Inflammatory macrophage (primary cell): ENCODE results near the gene RNU6-9.
"Not testable (repeated sequence)": the region's sequence is repeated elsewhere in the genome, so short reads cannot be mapped to it uniquely, and the experiment has no call there.

ENCODE experiments used
- DNase-seq, 2 donors: peaks; one replicate each; pipeline ENCODE4 v3.0.0-alpha.2; 2020 to 2022

RNU6-9 gene

DNA sequence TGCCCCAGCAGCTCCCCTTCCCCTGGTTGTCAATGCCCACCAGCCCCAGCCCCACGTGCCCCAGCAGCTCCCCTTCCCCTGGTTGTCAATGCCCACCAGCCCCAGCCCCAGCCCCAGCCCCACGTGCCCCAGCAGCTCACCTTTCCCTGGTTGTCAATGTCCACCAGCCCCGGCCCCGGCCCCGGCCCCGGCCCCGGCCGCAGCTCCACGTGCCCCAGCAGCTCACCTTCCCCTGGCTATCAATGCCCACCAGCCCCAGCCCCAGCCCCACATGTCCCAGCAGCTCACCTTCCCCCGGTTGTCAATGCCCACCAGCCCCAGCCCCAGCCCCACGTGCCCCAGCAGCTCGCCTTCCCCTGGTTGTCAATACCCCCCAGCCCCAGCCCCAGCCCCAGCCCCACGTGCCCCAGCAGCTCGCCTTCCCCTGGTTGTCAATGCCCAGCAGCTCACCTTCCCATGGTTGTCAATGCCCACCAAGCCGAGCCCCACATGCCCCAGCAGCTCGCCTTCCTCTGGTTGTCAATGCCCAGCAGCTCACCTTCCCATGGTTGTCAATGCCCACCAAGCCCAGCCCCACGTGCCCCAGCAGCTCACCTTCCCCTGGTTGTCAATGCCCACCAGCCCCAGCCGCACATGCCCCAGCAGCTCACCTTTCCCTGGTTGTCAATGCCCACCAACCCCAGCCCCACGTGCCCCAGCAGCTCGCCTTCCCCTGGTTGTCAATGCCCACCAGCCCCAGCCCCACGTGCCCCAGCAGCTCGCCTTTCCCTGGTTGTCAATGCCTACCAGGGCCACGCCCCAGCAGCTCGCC lies 14.3 kb upstream of the RNU6-9 start:
- DNase-seq: not testable (repeated sequence)

DNA sequence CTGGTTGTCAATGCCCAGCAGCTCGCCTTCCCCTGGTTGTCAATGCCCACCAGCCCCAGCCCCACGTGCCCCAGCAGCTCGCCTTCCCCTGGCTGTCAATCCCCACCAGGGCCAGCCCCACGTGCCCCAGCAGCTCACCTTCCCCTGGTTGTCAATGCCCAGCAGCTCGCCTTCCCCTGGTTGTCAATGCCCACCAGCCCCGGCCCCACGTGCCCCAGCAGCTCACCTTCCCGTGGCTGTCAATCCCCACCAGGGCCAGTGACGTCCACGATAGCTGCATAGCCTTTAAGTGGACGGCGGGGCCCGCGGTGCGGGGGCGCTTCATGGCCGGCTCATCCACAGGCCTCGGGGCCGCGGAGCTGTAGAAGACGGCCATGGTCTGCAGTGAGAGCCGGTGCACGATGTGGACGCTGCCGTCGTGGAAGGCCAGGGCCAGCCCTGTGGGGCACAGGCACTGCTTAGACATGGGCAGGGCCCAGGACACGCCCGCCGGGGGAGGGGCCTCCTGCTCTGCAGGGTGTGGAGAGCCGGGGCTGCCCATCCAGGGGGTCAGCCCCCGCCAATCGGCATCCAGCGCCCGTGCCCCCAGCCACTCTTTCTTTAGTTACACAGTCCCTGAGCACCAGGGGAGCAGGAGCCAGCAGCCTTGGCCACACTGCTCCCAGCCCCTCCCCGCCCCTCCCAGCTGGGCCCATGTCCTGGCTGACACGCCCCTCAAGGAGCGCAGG lies 13.4 kb upstream of the RNU6-9 start:
- DNase-seq: no peak

DNA sequence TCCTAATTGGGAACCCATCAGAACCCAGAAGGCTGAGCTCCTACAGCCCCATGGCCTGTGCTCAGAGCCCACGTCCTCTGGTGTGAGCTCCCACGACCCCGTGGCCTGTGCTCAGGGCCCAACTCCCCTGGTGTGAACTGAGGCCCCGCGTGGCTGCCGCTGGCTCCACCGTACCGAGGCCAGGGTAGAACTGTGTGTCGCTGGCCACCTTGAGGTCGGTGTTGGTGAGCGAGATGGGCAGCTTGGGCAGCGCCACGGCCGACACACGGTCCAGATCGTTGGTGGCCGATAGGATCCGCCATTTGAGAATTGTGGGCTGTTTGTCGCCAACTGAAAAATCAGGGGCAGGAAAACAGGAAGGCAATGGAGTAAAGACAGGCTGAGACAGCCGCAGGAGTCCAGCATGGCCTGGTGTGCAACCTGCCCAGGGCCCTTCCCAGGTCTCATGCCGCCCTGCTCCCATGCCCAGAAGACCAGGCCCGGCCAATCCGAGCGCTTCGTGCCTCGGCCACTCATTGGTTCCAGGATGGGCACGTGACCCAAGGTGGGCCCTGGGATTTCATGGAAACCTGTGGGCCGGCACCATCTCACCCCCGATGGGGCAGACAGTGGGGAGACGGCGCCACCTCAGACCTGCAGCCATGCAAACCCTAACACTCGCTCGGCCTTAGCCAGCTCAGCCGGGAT lies 11.8 kb upstream of the RNU6-9 start:
- DNase-seq: no peak

DNA sequence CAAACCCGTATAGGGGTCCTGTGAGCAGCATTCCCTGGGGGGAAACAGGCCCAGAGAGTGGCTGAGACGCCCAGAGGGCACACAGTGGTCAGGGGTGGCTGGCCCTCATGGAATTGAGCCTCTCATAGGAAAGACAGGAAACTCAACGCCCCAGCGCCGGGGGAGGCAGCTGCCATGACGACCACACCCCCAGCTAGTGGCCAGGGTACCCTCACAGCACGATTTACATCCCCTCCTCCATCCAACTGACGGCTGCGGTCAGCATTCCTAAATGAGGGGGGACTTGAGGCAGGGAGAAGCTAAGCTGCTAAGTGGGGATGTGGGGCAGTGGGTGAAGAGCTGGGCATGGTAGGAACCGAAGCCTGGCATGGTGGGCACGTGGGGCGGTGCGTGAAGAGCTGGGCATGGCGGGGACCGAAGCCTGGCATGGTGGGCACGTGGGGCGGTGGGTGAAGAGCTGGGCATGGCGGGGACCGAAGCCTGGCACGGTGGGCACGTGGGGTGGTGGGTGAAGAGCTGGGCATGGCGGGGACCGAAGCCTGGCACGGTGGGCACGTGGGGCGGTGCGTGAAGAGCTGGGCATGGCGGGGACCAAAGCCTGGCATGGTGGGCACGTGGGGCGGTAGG lies 10.3 kb upstream of the RNU6-9 start:
- no peak for DNase-seq

DNA sequence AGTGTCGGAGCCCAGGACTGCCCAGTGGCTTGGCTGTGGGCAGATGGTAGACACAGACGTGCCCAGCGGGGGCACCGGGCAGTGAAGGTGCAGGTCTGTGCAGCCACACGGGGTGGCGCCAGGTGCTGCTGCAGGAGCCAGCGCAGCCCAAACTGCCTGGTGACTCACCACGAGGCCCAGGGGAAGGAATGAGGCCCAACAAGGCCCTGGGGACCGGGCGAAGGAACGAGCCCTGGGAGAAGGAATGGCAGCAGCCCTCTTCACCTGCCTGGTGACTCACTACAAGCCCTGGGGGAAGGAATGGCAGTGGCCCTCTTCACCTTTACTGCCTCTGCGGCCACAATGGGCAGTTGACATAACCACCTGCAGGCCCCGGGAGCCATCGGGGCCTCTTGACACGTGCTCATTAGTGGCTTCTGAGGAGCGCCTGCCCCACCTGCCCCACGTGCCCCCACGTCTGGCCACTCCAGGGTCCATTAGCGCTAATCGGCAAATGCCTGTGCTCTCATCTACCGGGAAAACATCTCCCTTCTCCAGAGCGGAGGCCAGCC lies 9.5 kb upstream of the RNU6-9 start:
- DNase-seq: no peak

DNA sequence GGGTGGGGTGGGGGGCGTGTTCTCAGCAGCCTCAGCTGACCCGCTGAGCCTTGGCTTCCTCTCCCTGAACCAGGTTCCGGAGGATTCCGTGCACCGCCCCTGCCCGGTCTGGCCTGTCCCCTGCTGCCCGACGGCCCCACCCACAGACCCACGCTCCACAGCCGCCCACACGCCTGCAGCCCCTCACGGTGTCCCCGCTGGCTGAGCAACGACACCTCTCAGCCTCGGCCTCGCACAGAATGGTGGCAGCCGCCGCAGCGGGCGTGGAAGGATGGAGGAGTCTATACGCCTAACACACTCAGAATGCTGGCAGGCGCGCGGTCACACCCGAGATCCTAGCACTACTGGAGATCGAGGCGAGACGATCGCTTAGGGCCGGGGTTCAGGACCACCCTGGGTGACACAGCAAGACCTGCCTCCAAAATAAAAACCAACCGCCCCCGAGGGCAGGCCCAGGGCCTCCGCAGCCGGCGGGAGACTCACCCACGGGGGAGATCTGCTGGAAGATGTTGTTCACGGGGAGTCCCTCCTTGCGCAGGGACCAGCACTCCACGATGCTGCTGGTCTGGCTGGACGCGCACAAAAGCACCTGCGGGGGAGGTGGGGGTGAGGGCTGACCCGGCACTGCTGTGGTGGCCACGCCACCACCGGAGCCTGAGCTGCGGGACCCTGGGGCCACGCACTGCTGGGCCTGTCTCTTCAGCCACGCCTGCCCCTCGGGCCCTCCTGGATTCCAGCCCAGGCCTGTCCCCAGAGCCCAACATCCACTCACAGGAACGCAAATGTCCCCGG lies 8.7 kb upstream of the RNU6-9 start:
- DNase-seq: no peak

DNA sequence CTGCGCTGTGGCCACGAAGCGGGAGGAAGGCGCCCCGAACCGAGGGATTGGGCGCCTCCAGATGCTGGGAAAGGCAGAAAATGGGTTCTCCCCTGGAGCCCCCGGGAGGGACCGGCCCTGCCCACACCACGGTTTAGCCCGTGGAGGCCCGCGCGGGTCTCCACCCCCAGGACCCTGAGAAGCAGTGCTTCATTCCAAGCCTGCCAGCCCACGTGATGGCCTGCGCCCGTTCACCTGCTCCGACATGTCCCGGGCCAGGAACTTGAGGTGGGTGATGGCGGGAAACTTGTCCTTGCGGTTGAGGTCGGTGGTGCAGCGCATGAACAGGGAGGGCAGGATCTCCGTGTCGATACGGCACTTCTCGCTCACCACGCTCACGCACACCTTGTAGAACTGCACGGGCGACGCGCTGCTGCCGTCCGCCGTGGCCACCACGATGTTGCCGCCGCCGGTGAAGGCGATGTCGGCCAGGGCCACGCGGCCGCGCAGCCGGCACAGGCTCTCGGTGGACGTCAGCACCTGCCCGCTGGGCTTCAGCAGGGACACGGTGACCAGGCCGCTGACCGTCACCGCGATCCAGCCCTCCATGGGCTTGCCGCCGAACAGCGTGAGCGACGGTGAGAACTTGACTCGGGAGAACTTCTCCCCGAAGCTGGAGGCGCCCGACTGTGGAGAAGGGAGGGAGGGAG lies 7.6 kb upstream of the RNU6-9 start:
- DNase-seq: no peak

DNA sequence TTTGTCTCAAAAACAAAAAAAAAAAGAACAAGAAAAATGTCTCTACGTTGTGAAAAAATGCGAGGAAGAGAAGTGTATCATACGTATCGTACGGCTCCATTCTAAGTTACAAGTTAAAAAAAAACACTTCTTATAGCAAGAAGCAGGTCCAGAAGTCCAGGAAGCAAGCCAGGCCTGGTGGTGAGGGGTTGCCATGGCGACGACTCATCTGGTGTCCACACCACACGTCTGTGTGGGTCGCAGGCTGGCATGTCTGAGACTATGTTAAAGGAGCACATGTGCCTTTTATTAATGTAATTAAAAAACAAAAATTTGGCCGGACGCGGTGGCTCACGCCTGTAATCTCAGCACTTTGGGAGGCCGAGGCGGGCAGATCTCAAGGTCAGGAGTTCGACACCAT lies 6.2 kb upstream of the RNU6-9 start:
- DNase-seq: no peak

DNA sequence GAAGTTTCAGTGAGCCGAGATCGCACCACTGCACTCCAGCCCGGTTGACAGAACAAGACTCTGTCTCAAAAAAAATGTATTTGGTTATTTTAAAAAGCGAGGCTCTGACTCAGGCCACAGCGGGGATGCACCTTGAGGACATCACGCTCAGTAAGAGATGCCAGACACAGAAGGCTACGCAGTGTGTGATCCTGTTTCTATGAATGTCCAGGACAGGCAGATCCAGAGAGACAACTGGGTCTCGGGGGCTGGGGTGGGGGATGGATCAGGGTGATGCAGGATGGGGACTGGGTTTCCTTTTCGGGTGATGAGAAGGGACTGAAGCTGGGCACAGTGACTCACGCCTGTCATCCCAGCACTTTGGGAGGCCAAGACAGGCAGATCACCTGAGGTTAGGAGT lies 5.7 kb upstream of the RNU6-9 start:
- DNase-seq: no peak

DNA sequence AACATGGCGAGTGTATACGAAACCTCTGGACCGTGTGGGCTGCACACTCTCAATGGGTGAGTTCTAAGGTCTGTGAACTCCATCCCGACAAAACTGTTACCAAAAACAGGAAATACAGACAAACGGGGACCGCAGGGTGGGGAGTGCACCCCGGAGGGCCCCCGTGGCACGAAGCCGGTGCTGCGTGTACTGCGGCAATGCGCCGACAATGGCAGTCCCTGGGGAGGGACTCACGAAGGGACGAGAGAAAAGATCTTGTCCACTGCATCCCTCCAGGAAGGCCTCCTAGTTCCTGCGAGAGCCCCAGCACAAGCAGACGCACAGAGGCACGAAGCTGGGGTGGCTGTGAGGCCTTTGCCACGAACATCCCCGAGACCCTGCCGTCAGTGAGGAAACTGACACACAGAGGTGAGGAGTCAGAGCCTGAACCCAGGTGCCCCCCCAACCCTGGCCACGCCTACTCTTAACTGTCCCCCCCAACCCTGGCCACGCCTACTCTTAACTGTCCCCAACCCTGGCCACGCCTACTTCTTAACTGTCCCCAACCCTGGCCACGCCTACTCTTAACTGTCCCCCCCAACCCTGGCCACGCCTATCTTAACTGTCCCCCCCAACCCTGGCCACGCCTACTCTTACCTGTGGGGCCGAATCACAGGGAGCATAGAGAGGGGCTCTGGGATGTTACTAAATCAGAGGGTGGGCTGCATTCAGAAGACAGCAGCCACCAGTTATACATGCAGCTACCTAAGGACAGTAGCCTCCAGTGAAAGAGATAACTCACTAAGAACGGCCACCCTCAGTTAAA lies 4.5 kb upstream of the RNU6-9 start:
- no peak for DNase-seq

DNA sequence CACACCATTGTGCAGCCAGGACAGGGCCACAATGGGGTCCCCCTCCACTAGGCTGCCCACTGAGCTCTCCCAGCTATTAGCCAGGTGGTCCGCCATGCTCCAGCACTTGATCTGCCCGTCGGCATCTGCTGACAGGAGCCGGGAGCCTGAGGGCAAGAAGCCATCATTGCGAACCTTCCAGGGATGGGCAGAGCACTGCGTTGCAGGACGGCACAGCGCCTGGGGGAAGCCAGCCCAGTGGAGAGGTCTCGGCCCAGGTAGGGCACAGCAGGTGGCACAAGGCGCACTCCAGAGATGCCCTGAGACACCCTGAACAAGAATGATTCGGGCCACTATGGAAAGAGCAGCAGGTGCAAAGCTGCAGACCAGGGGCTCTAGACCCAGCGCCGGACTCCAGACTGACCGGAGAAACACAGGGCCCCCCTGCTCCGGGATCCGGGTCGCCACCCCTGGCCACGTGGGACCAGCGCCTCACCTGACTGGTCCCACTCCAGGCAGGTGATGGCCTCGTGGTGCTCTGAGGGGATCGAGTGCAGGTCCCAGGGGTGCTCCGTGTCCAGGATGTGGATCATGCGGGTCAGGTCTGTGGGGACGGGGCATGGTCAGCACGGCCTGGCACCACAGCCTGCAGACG lies 3.5 kb upstream of the RNU6-9 start:
- DNase-seq: no peak

DNA sequence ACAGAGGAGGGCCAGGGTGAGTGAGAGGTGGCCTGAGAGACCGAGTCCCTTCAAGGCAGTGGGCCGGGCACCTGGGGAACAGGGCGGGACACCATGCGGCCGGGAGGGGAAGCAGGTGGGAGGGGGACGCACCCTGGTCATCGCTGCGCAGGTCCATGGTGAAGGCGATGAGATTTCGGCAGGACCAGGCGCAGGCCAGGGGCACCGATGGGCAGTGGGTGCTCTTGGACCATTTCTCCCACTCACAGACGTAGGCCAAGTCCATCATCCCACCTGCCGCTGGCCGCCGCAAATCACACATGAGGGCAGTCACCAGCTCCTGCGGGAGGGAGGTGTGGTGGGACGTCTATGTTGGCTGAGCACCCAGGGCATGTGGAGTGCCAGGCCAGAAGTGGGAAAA lies 2.5 kb upstream of the RNU6-9 start:
- DNase-seq: no peak

DNA sequence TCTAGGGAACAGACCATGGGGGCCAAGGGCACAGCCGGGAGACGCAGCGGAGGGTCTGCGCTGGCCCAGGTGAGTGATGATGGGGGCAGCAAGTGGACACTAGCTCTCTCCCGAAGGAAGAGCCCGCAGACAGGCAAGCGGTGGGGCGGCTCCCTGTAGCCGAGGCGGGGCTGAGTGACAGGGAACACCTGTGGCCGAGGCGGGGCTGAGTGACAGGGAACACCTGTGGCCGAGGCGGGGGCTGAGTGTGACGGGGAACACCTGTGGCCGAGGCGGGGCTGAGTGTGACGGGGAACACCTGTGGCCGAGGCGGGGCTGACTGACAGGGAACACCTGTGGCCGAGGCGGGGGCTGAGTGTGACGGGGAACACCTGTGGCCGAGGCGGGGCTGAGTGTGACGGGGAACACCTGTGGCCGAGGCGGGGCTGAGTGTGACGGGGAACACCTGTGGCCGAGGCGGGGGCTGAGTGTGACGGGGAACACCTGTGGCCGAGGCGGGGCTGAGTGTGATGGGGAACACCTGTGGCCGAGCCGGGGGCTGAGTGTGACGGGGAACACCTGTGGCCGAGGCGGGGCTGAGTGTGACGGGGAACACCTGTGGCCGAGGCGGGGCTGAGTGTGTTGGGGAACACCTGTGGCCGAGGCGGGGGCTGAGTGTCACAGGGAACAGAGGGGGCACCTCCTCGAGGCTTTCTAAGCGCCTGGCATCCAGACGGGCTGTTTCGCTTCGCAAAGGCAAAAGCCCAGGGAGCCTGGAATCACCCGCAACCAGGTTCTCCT lies 1.7 kb upstream of the RNU6-9 start:
- not testable (repeated sequence) for DNase-seq

DNA sequence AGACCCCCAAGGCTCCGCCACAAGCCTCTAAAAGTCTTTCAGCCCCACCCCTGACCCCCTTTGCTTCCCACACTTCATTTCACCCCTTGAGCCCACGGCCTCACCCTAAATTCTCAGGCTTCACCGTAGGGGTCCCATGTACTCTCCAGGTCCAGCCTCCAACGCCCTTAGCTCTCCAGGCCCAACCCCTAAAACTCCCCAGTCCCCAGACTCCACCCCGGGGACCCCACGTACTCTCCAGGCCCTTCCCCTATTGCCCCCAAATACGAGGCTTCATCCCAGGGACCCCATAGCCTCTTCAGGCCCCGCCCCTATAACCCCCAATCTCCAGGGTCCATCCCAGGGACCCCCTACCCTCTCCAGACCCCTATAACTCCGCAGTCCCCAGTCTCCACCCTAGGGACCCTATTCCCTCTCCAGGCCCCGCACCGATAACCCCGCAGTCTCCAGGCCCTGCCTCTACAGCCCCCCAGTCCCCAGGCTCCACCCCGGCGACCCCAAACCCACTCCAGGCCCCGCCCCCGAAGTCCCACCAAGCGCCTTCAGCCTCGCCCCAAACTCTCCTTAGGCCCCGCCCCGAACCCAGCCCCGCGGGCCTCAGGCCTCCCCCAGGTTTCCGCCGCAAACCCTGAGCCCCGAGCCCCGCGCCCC lies 916 bp upstream of the RNU6-9 start:
- DNase-seq: no peak

DNA sequence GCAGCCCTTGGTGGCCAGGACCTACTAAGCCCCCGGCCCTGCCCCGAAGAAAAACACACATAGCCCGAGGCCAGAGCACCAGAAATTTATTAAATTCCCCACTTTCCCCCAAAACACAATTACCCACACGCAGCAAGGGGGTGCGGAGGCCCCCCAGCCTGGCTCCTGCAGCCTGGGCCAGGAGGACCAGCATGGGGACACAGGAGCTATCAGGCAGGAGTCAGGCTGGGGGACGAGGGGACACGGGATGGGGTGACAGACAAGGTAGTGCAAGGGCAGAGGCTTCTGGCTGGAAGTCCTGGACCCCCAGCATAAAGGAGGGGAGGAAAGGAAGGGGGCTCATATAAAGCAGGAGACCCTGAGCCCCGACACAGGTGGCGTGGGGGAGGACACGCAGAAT lies 3.1 kb downstream of the RNU6-9 start:
- DNase-seq: no peak

DNA sequence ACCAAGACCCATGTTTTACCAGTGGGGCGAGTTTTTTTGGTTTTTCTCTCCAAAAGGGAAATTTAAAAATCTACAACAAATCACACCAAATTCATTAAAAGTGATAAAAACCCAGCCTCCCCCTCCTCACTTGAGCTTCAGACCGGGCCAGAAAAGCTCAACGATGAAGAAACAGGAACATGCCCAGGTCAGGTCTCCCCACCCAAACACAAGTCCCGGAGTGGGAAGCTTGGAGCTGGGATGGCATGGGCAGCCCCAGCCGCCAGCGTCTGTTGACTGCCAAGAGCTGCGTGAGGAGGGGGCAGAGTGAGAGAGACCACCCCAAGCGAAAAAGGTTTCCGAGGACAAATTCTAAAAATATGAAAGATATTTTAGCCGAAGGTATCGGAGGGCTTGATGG lies 3.7 kb downstream of the RNU6-9 start:
- DNase-seq: no peak

DNA sequence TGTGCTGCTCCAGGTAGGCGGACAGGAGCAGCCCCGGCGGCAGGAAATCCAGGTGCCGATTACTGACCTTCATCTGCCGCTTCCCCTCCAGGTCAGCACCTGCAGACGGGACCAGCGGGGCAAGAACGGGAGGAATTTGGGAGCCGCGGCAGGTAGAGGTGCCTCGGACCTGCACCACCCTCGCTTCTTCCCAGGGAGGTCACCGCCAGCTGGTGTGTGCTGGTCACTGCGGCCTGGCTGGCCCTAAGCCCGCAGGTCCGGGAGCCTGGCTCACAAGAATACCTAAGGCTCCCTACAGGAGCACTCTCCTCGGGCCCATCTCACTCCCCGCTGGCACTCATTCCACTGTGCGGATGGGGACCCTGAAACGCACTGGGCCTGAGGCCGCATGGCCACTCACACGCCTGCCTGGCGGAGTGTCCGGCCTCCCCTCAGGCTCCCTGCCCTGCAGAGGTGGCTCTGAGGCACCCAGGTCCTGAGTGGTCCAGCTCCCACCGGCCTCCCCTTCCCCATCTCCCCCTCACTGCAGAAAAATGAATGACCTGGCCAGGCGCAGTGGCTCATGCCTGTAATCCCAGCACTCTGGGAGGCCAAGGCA lies 4.3 kb downstream of the RNU6-9 start:
- DNase-seq: no peak

DNA sequence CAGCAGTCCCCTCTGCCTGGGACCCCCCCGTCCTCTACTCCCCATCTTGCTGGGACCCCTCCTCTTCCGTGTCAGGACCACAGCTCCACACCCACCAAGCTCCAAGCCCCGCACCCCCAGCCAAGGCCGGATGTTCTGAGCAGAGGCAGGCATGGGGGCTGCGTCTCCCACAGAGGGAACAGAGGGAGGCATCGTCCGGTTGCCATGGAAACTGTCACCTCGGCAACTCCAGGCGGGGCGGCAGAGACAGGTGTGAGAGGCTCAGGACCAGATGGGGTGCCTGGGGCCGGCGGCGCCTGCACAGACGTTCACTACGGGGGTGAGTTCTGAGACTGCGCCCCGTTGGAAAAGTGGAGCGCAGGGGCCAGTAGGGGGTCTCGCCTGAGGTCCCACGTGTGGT lies 5.4 kb downstream of the RNU6-9 start:
- DNase-seq: no peak
